NCI-H187 (cell line): Measurements from ENCODE around the gene HPN.
"Not testable (repeated sequence)": the region's sequence is repeated elsewhere in the genome, so short reads cannot be mapped to it uniquely, and the experiment has no call there.

ENCODE experiments used
- DNase-seq, 2 experiments: peaks; one replicate each; lab custom pipeline; 2025; lab: John Stamatoyannopoulos, UW

The HPN gene

GRCh38 chr19:35027851-35028599 is 13.5 kb upstream of the HPN start:
- no peak for DNase-seq

- not testable (repeated sequence) for DNase-seq
Observed at GRCh38 chr19:35028600-35028885, 13.0 kb upstream of the HPN start.

- DNase-seq = not testable (repeated sequence)
Observed at GRCh38 chr19:35029275-35029736, 12.2 kb upstream of the HPN start.

- no peak for DNase-seq
Observed at GRCh38 chr19:35029737-35030256, 11.7 kb upstream of the HPN start.

- no peak for DNase-seq
Observed at GRCh38 chr19:35030257-35031071, 11.1 kb upstream of the HPN start, which contains the start of gene SCN1B. Gene SCN1B, plus strand, starts transcription at chr19:35030470. Its CDS starts 351 bp downstream, at chr19:35030821.

GRCh38 chr19:35031072-35031881 is 10.2 kb upstream of the HPN start:
- DNase-seq = no peak

- no peak for DNase-seq
Observed at GRCh38 chr19:35032356-35032865, 9.1 kb upstream of the HPN start.

- no peak for DNase-seq
Observed at GRCh38 chr19:35033067-35034004, 8.2 kb upstream of the HPN start.

- no peak for DNase-seq
Observed at GRCh38 chr19:35034005-35034502, 7.5 kb upstream of the HPN start.

GRCh38 chr19:35034588-35035382 is 6.7 kb upstream of the HPN start:
- no peak for DNase-seq

GRCh38 chr19:35037716-35038622 is 3.6 kb upstream of the HPN start:
- DNase-seq = no peak

GRCh38 chr19:35038623-35039512 is 2.7 kb upstream of the HPN start:
- DNase-seq = no peak

GRCh38 chr19:35039881-35040825 is 1.4 kb upstream of the HPN start:
- no peak for DNase-seq

- DNase-seq = no peak
Observed at GRCh38 chr19:35040826-35041547, 534 bp upstream of the HPN start.

- DNase-seq = no peak
Observed at GRCh38 chr19:35042056-35042730, 672 bp downstream of the HPN start.
